Body of pancreas (tissue), 4 donors: ENCODE measurements around the gene AK1. TPM values are rescaled to one million over a fixed set of nuclear protein-coding genes. Genes with fewer than 3 reads are reported as not detected.
"Not testable (repeated sequence)": the region's sequence is repeated elsewhere in the genome, so short reads cannot be mapped to it uniquely, and the experiment has no call there.

ENCODE experiments used
- ATAC-seq: fragments of 150-250 bp; one replicate; pipeline ENCODE4 v1.9.1; 2016
- DNase-seq, 4 donors: peaks; one replicate each; pipeline ENCODE4 v3.0.0-alpha.2; 2019
- H3K27ac ChIP-seq, 4 donors: fragments of 200-600 bp; sonication (generic); 1 replicate in 3 of 4; 2 replicates in 1 of 4; pipeline versions ENCODE4 v1.5.1 to v1.6.1; 2016 to 2019; ENCODE audit warnings: mild to moderate bottlenecking in 1 of 4, mixed read lengths in 1 of 4, moderate library complexity in 1 of 4
- H3K27me3 ChIP-seq, 2 donors: fragments of 200-600 bp; sonication (generic); one replicate each; pipeline ENCODE4 v1.6.0; 2016; ENCODE audit warnings: mild to moderate bottlenecking in 1 of 2
- H3K36me3 ChIP-seq, 2 donors: fragments of 200-600 bp; sonication (generic); replicated peaks in 1 of 2; 2 replicates each; pipeline ENCODE4 v1.5.1; 2016; ENCODE audit warnings: low read depth in 2 of 2; ENCODE audit not compliant: insufficient read depth in 1 of 2
- H3K4me1 ChIP-seq: fragments of 200-600 bp; sonication (generic); one replicate; pipeline ENCODE4 v1.6.0; 2016
- H3K4me3 ChIP-seq, 2 donors: fragments of 200-600 bp; sonication (generic); 1 replicate in 1 of 2; 2 replicates in 1 of 2; pipeline ENCODE4 v1.5.1; 2016 to 2019
- H3K9me3 ChIP-seq, 3 donors: fragments of 200-600 bp; sonication (generic); 1 replicate in 2 of 3; 2 replicates in 1 of 3; pipeline ENCODE4 v1.5.1; 2016
- POLR2A ChIP-seq, 3 donors: fragments of 450-650 bp; IDR thresholded peaks; one replicate each; pipeline ENCODE4 v1.6.1; 2016; ENCODE audit warnings: antibody characterized with exemption in 3 of 3, mild to moderate bottlenecking in 2 of 3
- WGBS, 2 donors: methylation state at CpG; one replicate each; pipeline ENCODE4 v1.1.5; 2017; 5-methylcytosine and 5-hydroxymethylcytosine counted together
- intact Hi-C: fragments of 100-400 bp; cut with DNase I; formaldehyde crosslinking; loops from one replicate; pipeline ENCODE4 v1.15.1; 2023
- total RNA-seq, 2 donors: library from RNA; depleted of rRNA; stranded (reverse); fragments of >200 nt; gene quantifications; one replicate each; pipeline ENCODE4 v1.1.0, GENCODE V29; 2016
- TF ChIP-seq, protein P1 (sequence below), 7 experiments: fragments of 450-650 bp in 4 of 7; fragments of 200-600 bp in 3 of 7; sonication (generic) in 3 of 7; IDR thresholded peaks; one replicate each; pipeline ENCODE4 v1.5.1; 2016 to 2019; ENCODE audit warnings: antibody characterized with exemption in 7 of 7

Gene AK1
- total RNA-seq, 2 donors from 2014 or later = 8.8 to 23.7 TPM

DNA sequence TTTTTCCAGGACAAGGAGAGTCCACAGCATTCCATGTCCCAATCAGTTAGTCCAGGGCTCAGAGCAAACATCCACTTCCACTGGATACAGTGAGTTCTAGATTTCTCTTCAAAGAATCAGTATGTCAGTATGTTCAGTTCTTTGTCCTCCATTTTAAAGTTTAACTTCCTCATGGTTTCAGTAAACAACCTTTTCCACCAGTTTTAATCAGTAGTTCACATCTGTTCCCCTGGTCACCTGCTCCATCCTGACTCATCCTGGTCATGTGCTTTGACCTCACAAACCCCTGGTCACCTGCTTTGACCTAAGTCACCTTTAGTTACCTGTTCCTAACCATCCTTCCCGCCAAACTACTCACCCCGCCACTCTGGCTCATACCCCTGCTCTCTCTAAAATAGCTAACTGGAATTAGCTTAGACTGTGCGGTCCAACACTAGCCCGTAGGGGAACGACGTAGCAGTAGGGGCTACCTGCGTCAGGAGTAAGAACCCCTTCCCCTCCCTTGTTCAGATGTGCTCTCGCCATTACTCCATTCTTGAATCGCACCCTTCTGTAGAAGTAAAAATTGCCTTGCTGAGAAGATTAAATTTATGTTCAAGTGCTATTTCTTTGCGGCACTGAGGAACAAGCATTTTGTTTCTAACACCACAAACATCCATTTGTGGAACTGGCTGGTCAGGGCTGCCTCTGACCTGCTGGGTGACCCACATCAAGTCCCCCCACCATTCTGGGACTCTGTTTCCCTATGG, 28.5 kb downstream of the AK1 start:
- 84 to 95% methylated on average over 10 of the region's 10 CpGs for WGBS, 2 donors
- H3K4me1 ChIP-seq = peaks cover 12% of the 10 kb centered on the region
- H3K36me3 ChIP-seq = no peaks in the 10 kb centered on the region
- peaks cover 0 to 7% (median 0%) of the 10 kb centered on the region in 3 donors for H3K9me3 ChIP-seq
- no peaks in the 10 kb centered on the region for H3K27me3 ChIP-seq
- no peak overlapping the region for H3K27ac ChIP-seq
- no peak for TF ChIP-seq POLR2A (IDR thresholded peaks at IDR 0.05)
- TF ChIP-seq, protein P1, sequence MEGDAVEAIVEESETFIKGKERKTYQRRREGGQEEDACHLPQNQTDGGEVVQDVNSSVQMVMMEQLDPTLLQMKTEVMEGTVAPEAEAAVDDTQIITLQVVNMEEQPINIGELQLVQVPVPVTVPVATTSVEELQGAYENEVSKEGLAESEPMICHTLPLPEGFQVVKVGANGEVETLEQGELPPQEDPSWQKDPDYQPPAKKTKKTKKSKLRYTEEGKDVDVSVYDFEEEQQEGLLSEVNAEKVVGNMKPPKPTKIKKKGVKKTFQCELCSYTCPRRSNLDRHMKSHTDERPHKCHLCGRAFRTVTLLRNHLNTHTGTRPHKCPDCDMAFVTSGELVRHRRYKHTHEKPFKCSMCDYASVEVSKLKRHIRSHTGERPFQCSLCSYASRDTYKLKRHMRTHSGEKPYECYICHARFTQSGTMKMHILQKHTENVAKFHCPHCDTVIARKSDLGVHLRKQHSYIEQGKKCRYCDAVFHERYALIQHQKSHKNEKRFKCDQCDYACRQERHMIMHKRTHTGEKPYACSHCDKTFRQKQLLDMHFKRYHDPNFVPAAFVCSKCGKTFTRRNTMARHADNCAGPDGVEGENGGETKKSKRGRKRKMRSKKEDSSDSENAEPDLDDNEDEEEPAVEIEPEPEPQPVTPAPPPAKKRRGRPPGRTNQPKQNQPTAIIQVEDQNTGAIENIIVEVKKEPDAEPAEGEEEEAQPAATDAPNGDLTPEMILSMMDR (IDR thresholded peaks at IDR 0.05) = no peak
- intact Hi-C loops = no loop called here
- DNase-seq (no peak), ATAC-seq (no peak)
- no peak overlapping the region for H3K4me3 ChIP-seq

DNA sequence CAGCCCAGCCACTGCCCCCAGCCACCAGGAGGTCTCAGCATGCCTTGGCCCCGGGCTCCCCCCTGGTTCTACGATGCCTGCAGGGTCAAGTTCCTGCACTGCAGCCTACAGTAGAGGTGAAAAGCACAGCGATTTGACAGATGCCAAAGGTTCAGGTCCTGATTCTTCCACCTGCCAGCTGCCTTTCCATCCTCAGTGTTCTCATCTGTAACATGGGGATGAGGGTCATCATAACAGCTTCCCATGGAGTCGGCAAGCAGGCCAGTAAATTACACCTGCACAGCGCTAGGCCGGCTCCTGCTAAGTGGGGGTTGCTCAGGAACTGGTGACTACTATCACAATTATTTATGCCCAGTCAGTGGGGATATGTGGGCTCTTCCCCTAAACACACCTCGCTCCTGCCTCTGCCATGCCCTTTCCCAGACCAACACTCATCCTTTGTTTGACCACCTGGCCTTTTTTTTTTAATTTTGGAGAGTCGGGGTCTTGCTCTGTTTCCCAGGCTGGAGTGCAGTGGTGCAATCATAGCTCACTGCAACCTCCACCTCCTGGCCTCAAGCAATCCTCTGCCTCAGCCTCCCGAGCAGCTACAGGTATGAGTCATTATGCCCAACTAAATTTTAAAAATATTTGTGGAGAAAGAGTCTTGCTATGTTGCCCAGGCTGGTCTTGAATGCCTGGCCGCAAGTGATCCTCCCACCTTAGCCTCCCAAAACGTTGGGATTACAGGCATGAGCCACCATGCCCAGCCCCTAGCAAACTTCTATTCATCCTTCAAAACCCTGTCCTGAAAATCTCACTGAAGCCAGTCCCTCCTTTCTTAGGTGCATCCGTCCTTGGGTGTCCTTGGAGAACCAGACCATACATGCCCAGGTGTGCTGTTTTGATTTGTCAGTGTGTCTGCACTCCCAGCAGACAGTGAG, 29.4 kb downstream of the AK1 start:
- no peak for ATAC-seq
- H3K27me3 ChIP-seq = no peaks in the 10 kb centered on the region
- H3K27ac ChIP-seq = peak overlapping the region in 2 of 4 donors; percentile 53 to 65
- intact Hi-C loops = no loop called here
- H3K4me1 ChIP-seq = peaks cover 12% of the 10 kb centered on the region
- no peak for TF ChIP-seq POLR2A (IDR thresholded peaks at IDR 0.05)
- TF ChIP-seq, protein P1 (IDR thresholded peaks at IDR 0.05) = no peak
- no peaks in the 10 kb centered on the region for H3K36me3 ChIP-seq
- H3K9me3 ChIP-seq = peaks cover 0 to 7% (median 0%) of the 10 kb centered on the region in 3 donors
- no peak overlapping the region for H3K4me3 ChIP-seq
- DNase-seq = no peak
- WGBS, 2 donors = 81 to 83% methylated on average over 11 to 12 of the region's 12 CpGs

DNA sequence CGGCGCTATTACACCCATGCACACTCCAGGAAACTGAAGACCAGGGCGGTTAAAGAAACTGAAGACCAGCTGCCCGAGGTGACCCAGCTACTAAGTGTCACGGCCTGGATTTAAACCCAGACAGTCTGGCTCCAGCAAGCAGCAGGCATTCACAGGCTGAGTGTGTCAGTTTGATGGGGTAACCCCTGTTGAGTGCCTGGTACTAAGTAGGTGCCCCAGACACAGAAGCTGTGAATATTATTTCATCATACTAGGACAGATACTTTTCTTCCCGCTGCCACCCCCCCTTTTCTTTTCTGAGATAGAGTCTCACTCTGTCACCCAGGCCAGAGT, 30.3 kb downstream of the AK1 start:
- WGBS, 2 donors = 45 to 55% methylated on average over 2 to 6 of the region's 6 CpGs
- no peaks in the 10 kb centered on the region for H3K36me3 ChIP-seq
- intact Hi-C loops = no loop called here
- H3K27me3 ChIP-seq = no peaks in the 10 kb centered on the region
- ATAC-seq (peak; percentile 17), DNase-seq (peak in 1 of 4 donors; percentile 17)
- H3K4me1 ChIP-seq = peaks cover 12% of the 10 kb centered on the region
- H3K9me3 ChIP-seq = peaks cover 0 to 7% (median 0%) of the 10 kb centered on the region in 3 donors
- no peak overlapping the region for H3K4me3 ChIP-seq
- peak overlapping the region in 3 of 4 donors; percentile 15 to 65 (median 53) for H3K27ac ChIP-seq
- no peak for TF ChIP-seq POLR2A (IDR thresholded peaks at IDR 0.05)
- TF ChIP-seq, protein P1 (IDR thresholded peaks at IDR 0.05) = no peak

DNA sequence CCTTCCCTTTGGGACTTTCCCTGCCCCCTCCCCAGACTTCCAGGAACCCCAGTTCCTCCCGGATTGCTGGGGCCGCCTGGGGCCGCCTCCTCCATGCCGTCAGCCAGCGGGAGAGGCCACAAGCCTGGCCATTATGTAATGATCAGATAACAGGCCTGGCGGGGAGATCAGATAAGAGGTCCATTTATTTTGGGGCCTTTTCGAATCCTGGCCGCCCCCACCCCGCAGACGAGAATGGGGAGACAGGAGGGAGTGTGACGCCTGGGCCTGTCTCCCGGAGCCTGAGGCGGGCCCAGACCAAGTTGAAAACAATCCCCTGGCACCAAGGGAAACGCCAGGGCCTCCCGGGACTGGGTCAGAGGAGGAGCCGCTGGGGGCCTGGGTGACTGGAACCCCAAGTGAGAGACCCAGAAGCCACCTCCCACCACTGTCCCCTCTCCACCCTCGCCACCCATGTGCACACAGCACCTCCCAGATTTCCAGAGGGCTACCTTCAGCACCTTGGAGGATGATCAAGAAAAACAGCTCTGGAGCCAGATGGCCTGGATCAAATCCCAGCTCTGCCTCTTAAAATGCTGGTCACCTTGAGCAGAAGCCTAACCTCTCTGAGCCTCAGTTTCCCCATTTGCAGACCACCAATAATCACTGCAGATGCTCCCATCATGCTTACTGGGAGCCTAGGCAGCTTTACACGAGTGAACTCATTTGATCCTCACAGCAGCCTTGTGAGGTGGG, 30.9 kb downstream of the AK1 start:
- no peaks in the 10 kb centered on the region for H3K27me3 ChIP-seq
- peaks cover 0 to 7% (median 0%) of the 10 kb centered on the region in 3 donors for H3K9me3 ChIP-seq
- peak overlapping the region in 3 of 4 donors; percentile 15 to 65 (median 53) for H3K27ac ChIP-seq
- peak; percentile 51 for ATAC-seq
- DNase-seq = peak in 3 of 4 donors; percentile 33 to 42 (median 41)
- 39 to 49% methylated on average over 16 to 18 of the region's 18 CpGs for WGBS, 2 donors
- H3K4me1 ChIP-seq = peaks cover 12% of the 10 kb centered on the region
- H3K4me3 ChIP-seq = no peak overlapping the region
- TF ChIP-seq POLR2A (IDR thresholded peaks at IDR 0.05) = no peak
- TF ChIP-seq, protein P1 (IDR thresholded peaks at IDR 0.05) = no peak
- intact Hi-C loops = no loop called here
- H3K36me3 ChIP-seq = no peaks in the 10 kb centered on the region

DNA sequence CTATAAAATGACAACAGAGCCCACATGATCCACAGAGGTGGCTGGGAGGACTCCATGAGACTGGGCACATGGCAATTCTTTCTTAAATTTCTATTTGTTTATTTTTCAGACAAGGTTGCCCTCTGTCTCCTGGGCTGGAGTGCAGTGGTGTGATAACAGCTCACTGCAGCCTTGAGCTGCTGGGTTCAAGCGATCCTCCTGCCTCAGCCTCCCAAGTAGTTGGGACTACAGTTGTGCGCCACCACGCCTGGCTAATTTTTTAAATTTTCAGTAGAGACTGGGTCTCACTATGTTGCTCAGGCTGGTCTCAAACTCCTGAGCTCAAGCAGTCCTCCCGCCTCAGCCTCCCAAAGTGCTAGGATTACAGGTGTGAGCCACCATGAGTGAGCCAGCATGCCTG, 31.9 kb downstream of the AK1 start:
- WGBS, 2 donors = 93 to 95% methylated on average over 3 to 4 of the region's 4 CpGs
- Histone ChIP-seq H3K27ac (peak overlapping the region in 3 of 4 donors; percentile 0 to 65 (median 53)), H3K4me1 (peaks cover 15% of the 10 kb centered on the region)
- H3K4me3 ChIP-seq, intact Hi-C loops, DNase-seq, H3K36me3 ChIP-seq, ATAC-seq, H3K9me3 ChIP-seq, H3K27me3 ChIP-seq: not testable (repeated sequence)
